Left renal cortex interstitium (tissue), 4 donors: ENCODE measurements around the gene RNF146. TPM values are rescaled to one million over a fixed set of nuclear protein-coding genes. Genes with fewer than 3 reads are reported as not detected.

Experiments
- polyA plus RNA-seq, 4 donors: library from polyadenylated mRNA; unstranded; fragments of 120-200 nt; gene quantifications; one replicate each; pipeline ENCODE4 v1.2.1, GENCODE V29; 2013; ENCODE audit not compliant: insufficient read length in 4 of 4

Gene RNF146
- polyA plus RNA-seq, 4 donors, result 73.0 to 96.2 (median 80.9) TPM

Other genes starting within 250 kb of the RNF146 start
- 10 to 100 TPM; 15.6 to 28.8 (median 20.5) TPM for gene RSPO3, start 148.2 kb upstream of the RNF146 start, polyA plus RNA-seq
- gene ECHDC1, start 76.7 kb downstream of the RNF146 start, polyA plus RNA-seq, result 10 to 100 TPM; 73.4 to 89.5 (median 80.3) TPM
- gene KIAA0408, start 192.5 kb downstream of the RNF146 start, polyA plus RNA-seq, result 1 to 10 TPM; 3.3 to 4.7 (median 4.0) TPM